Right cardiac atrium (tissue), 5 donors: Measurements from ENCODE around the gene ATM. TPM values are rescaled to one million over a fixed set of nuclear protein-coding genes. Genes with fewer than 3 reads are reported as not detected.

ENCODE experiments used
- ATAC-seq, 2 donors: fragments of 200-7000 bp; cut with Tn5 transposase; one replicate each; pipeline versions ENCODE4 v1.8.0 to v1.9.1; 2020; ENCODE audit warnings: moderate library complexity in 2 of 2, mild to moderate bottlenecking in 1 of 2
- DNase-seq, 3 donors: peaks; one replicate each; pipeline ENCODE4 v3.0.0-alpha.2; 2020
- H3K27ac ChIP-seq: one replicate; pipeline ENCODE4 v1.5.1; 2013; ENCODE audit warnings: mild to moderate bottlenecking, low read length, control low read depth, moderate library complexity
- H3K27me3 ChIP-seq: one replicate; pipeline ENCODE4 v1.6.1; 2013; ENCODE audit not compliant: control insufficient read depth, insufficient read depth
- H3K4me1 ChIP-seq: one replicate; pipeline ENCODE4 v1.6.1; 2013; ENCODE audit warnings: low read length; ENCODE audit not compliant: control insufficient read depth, insufficient read depth
- H3K4me3 ChIP-seq: one replicate; pipeline ENCODE4 v1.5.1; 2013; ENCODE audit warnings: low read length, control low read depth
- H3K9me3 ChIP-seq: one replicate; pipeline ENCODE4 v1.6.1; 2013; ENCODE audit warnings: low read length; ENCODE audit not compliant: control insufficient read depth
- WGBS: extraction: QIAGEN DNeasy Blood & Tissue Kit; methylation state at CpG from one replicate; pipeline ENCODE4 v1.1.7; 2013; 5-methylcytosine and 5-hydroxymethylcytosine counted together
- intact Hi-C, 4 donors: fragments of 100-400 bp; cut with DNase I; formaldehyde crosslinking; loops; one replicate each; pipeline versions ENCODE4 v1.11.0 to v1.14.0; 2022 to 2023
- polyA plus RNA-seq: library from polyadenylated mRNA; stranded (reverse); fragments of 200-250 nt; gene quantifications from one replicate; pipeline ENCODE4 v1.2.3, GENCODE V29; 2013
- total RNA-seq, 4 donors: library from RNA; stranded (reverse); fragmentation: NEBNext Ultra II Directional; extraction: Animal tissue kit (Norgen Biotek cat#: 25700); gene quantifications; one replicate each; pipeline ENCODE4 v1.2.1, GENCODE V29; 2021
- donor health status: healthy with polysubstance abuse.
- donor health status: DM: no; HTN: yes; CAD: no.
- donor health status: DM: no; HTN: no; CAD: no.
- donor health status: DM: no; HTN: yes; CAD: no; lungs with severe emphysema.
- donor health status: DM: yes; HTN: yes; CAD: no.

Gene ATM
- total and polyA plus RNA-seq, 5 donors: 18.4 to 46.5 (median 45.1) TPM

GRCh38 chr11:108338750-108339149 lies 115.9 kb downstream of the ATM start:
- ATAC-seq (no peak), DNase-seq (no peak)
- WGBS: 98% methylated on average over 2 of the region's 2 CpGs
- Histone ChIP-seq H3K4me3 (no peak overlapping the region), H3K27me3 (no peaks in the 10 kb centered on the region), H3K9me3 (no peaks in the 10 kb centered on the region), H3K4me1 (no peaks in the 10 kb centered on the region), H3K27ac (no peak overlapping the region)
- intact Hi-C loops: no loop called here

- H3K27ac ChIP-seq: no peak overlapping the region
- no peak for DNase-seq
- H3K9me3 ChIP-seq: no peaks in the 10 kb centered on the region
- H3K4me3 ChIP-seq: no peak overlapping the region
- no peaks in the 10 kb centered on the region for H3K4me1 ChIP-seq
- no peaks in the 10 kb centered on the region for H3K27me3 ChIP-seq
- ATAC-seq: no peak
- intact Hi-C loops: no loop called here
- 95% methylated on average over 1 of the region's 1 CpG for WGBS
Measured at GRCh38 chr11:108340973-108341372, 118.1 kb downstream of the ATM start.

- ATAC-seq (no peak), DNase-seq (no peak)
- H3K9me3 ChIP-seq: no peaks in the 10 kb centered on the region
- H3K4me1 ChIP-seq: no peaks in the 10 kb centered on the region
- 90% methylated on average over 4 of the region's 4 CpGs for WGBS
- intact Hi-C loops: no loop called here
- H3K27ac ChIP-seq: no peak overlapping the region
- H3K27me3 ChIP-seq: no peaks in the 10 kb centered on the region
- no peak overlapping the region for H3K4me3 ChIP-seq
Measured at GRCh38 chr11:108341654-108342053, 118.8 kb downstream of the ATM start.

- intact Hi-C loops: no loop called here
- DNase-seq (no peak), ATAC-seq (no peak)
- Histone ChIP-seq H3K4me1 (no peaks in the 10 kb centered on the region), H3K9me3 (no peaks in the 10 kb centered on the region), H3K4me3 (no peak overlapping the region), H3K27me3 (no peaks in the 10 kb centered on the region), H3K27ac (no peak overlapping the region)
- WGBS: 99% methylated on average over 2 of the region's 2 CpGs
Measured at GRCh38 chr11:108343714-108344113, 120.8 kb downstream of the ATM start.

- no peaks in the 10 kb centered on the region for H3K9me3 ChIP-seq
- H3K4me3 ChIP-seq: no peak overlapping the region
- intact Hi-C loops: no loop called here
- no peaks in the 10 kb centered on the region for H3K27me3 ChIP-seq
- H3K27ac ChIP-seq: no peak overlapping the region
- ATAC-seq (no peak), DNase-seq (no peak)
- no peaks in the 10 kb centered on the region for H3K4me1 ChIP-seq
- WGBS: 96% methylated on average over 4 of the region's 4 CpGs
Measured at GRCh38 chr11:108345767-108346166, 122.9 kb downstream of the ATM start.

- DNase-seq (no peak), ATAC-seq (no peak)
- Histone ChIP-seq H3K4me1 (no peaks in the 10 kb centered on the region), H3K27ac (no peak overlapping the region), H3K27me3 (no peaks in the 10 kb centered on the region), H3K9me3 (no peaks in the 10 kb centered on the region), H3K4me3 (no peak overlapping the region)
- intact Hi-C loops: no loop called here
Measured at GRCh38 chr11:108346451-108346850, 123.6 kb downstream of the ATM start.

- no peaks in the 10 kb centered on the region for H3K27me3 ChIP-seq
- DNase-seq (no peak), ATAC-seq (peak in 1 of 2 donors; percentile 43)
- no peak overlapping the region for H3K4me3 ChIP-seq
- H3K27ac ChIP-seq: no peak overlapping the region
- no peaks in the 10 kb centered on the region for H3K9me3 ChIP-seq
- no peaks in the 10 kb centered on the region for H3K4me1 ChIP-seq
- intact Hi-C loops: no loop called here
Measured at GRCh38 chr11:108351468-108351867, 128.6 kb downstream of the ATM start.

GRCh38 chr11:108364159-108364558 lies 141.3 kb downstream of the ATM start:
- no peaks in the 10 kb centered on the region for H3K27me3 ChIP-seq
- intact Hi-C loops: no loop called here
- 91% methylated on average over 2 of the region's 2 CpGs for WGBS
- no peaks in the 10 kb centered on the region for H3K4me1 ChIP-seq
- H3K9me3 ChIP-seq: no peaks in the 10 kb centered on the region
- H3K27ac ChIP-seq: no peak overlapping the region
- no peak overlapping the region for H3K4me3 ChIP-seq
- ATAC-seq: no peak
- DNase-seq: no peak

GRCh38 chr11:108368134-108368533 lies 145.3 kb downstream of the ATM start:
- Histone ChIP-seq H3K4me3 (no peak overlapping the region), H3K9me3 (no peaks in the 10 kb centered on the region), H3K27ac (no peak overlapping the region), H3K27me3 (no peaks in the 10 kb centered on the region), H3K4me1 (no peaks in the 10 kb centered on the region)
- peak; percentile 59 to 65 for ATAC-seq
- DNase-seq: no peak
- WGBS: 60% methylated on average over 1 of the region's 1 CpG
- intact Hi-C loops: no loop called here

GRCh38 chr11:108369064-108369463 lies 146.2 kb downstream of the ATM start:
- WGBS: 57% methylated on average over 5 of the region's 5 CpGs
- peak in 2 of 3 donors; percentile 16 to 55 for DNase-seq
- no peaks in the 10 kb centered on the region for H3K4me1 ChIP-seq
- no peak overlapping the region for H3K27ac ChIP-seq
- no peaks in the 10 kb centered on the region for H3K9me3 ChIP-seq
- intact Hi-C loops: no loop called here
- ATAC-seq: peak; percentile 65 to 67
- no peak overlapping the region for H3K4me3 ChIP-seq
- no peaks in the 10 kb centered on the region for H3K27me3 ChIP-seq

- DNase-seq: no peak
- no peak overlapping the region for H3K27ac ChIP-seq
- no peak overlapping the region for H3K4me3 ChIP-seq
- H3K4me1 ChIP-seq: no peaks in the 10 kb centered on the region
- H3K27me3 ChIP-seq: no peaks in the 10 kb centered on the region
- ATAC-seq: no peak
- H3K9me3 ChIP-seq: no peaks in the 10 kb centered on the region
- intact Hi-C loops: no loop called here
Measured at GRCh38 chr11:108370315-108370714, 147.4 kb downstream of the ATM start.

GRCh38 chr11:108370990-108371389 lies 148.1 kb downstream of the ATM start:
- H3K4me3 ChIP-seq: no peak overlapping the region
- intact Hi-C loops: no loop called here
- H3K4me1 ChIP-seq: no peaks in the 10 kb centered on the region
- WGBS: 73% methylated on average over 5 of the region's 5 CpGs
- ATAC-seq: no peak
- no peaks in the 10 kb centered on the region for H3K9me3 ChIP-seq
- no peak for DNase-seq
- no peak overlapping the region for H3K27ac ChIP-seq
- no peaks in the 10 kb centered on the region for H3K27me3 ChIP-seq
